Activated CD4-positive, alpha-beta T cell treated with anti-CD3 and anti-CD28 coated beads, Interleukin-2, amount 50 U/mL, for 4 hours (primary cell): ENCODE measurements around the gene PRIM2.
A peak's percentile ranks its signal among the peaks of the same experiment; 100 is the strongest.
"Not testable (repeated sequence)": the region's sequence is repeated elsewhere in the genome, so short reads cannot be mapped to it uniquely, and the experiment has no call there.

ENCODE experiments used
- DNase-seq, 2 experiments: peaks; one replicate each; pipeline ENCODE4 v3.0.0-alpha.2; 2020

The PRIM2 gene

GRCh38 chr6:57310095-57310816 is 7.2 kb upstream of the PRIM2 start:
- not testable (repeated sequence) for DNase-seq

- DNase-seq = no peak
Measured at GRCh38 chr6:57310817-57311157, 6.6 kb upstream of the PRIM2 start.

GRCh38 chr6:57311300-57312003 is 6.0 kb upstream of the PRIM2 start:
- DNase-seq = not testable (repeated sequence)

GRCh38 chr6:57312004-57312345 is 5.5 kb upstream of the PRIM2 start:
- DNase-seq = no peak

GRCh38 chr6:57313009-57313408 is 4.4 kb upstream of the PRIM2 start:
- DNase-seq = no peak

- no peak for DNase-seq
Measured at GRCh38 chr6:57313711-57314471, 3.5 kb upstream of the PRIM2 start.

- no peak for DNase-seq
Measured at GRCh38 chr6:57315111-57315510, 2.3 kb upstream of the PRIM2 start.

GRCh38 chr6:57315851-57316250 is 1.6 kb upstream of the PRIM2 start:
- no peak for DNase-seq

GRCh38 chr6:57316581-57317059 is 810 bp upstream of the PRIM2 start:
- DNase-seq = peak; percentile 76 to 79

- no peak for DNase-seq
Measured at GRCh38 chr6:57324538-57324937, 7.1 kb downstream of the PRIM2 start.

GRCh38 chr6:57327311-57327710 is 9.9 kb downstream of the PRIM2 start:
- no peak for DNase-seq

GRCh38 chr6:57328074-57328473 is 10.6 kb downstream of the PRIM2 start:
- no peak for DNase-seq

- DNase-seq = no peak
Measured at GRCh38 chr6:57329933-57330332, 12.5 kb downstream of the PRIM2 start.

GRCh38 chr6:57342148-57342669 is 24.8 kb downstream of the PRIM2 start:
- no peak for DNase-seq

GRCh38 chr6:57343342-57343741 is 25.9 kb downstream of the PRIM2 start:
- not testable (repeated sequence) for DNase-seq

- DNase-seq = not testable (repeated sequence)
Measured at GRCh38 chr6:57346715-57347114, 29.3 kb downstream of the PRIM2 start.

GRCh38 chr6:57347597-57347996 is 30.2 kb downstream of the PRIM2 start:
- DNase-seq = not testable (repeated sequence)

- not testable (repeated sequence) for DNase-seq
Measured at GRCh38 chr6:57350443-57350842, 33.0 kb downstream of the PRIM2 start.

GRCh38 chr6:57352596-57352995 is 35.2 kb downstream of the PRIM2 start:
- not testable (repeated sequence) for DNase-seq

- DNase-seq = not testable (repeated sequence)
Measured at GRCh38 chr6:57358319-57358718, 40.9 kb downstream of the PRIM2 start.

GRCh38 chr6:57359766-57360165 is 42.3 kb downstream of the PRIM2 start:
- DNase-seq = not testable (repeated sequence)

- not testable (repeated sequence) for DNase-seq
Measured at GRCh38 chr6:57362340-57362739, 44.9 kb downstream of the PRIM2 start.

GRCh38 chr6:57365076-57365583 is 47.7 kb downstream of the PRIM2 start:
- DNase-seq = not testable (repeated sequence)
